Eye (tissue), 1 donor: ENCODE results near the gene GPR37L1.
"Not testable (repeated sequence)": the region's sequence is repeated elsewhere in the genome, so short reads cannot be mapped to it uniquely, and the experiment has no call there.

Experiments
- DNase-seq: peaks from one replicate; pipeline ENCODE4 v3.0.0-alpha.2; 2015

GPR37L1 gene

GRCh38 chr1:202110977-202111376, 11.7 kb upstream of the GPR37L1 start:
- DNase-seq = no peak

GRCh38 chr1:202111589-202111988, 11.1 kb upstream of the GPR37L1 start:
- not testable (repeated sequence) for DNase-seq

- peak; percentile 28 for DNase-seq
Measured at GRCh38 chr1:202112859-202113689, 9.6 kb upstream of the GPR37L1 start.

- DNase-seq = no peak
Measured at GRCh38 chr1:202113690-202114300, 8.9 kb upstream of the GPR37L1 start.

GRCh38 chr1:202116287-202116686, 6.4 kb upstream of the GPR37L1 start:
- DNase-seq = no peak

- no peak for DNase-seq
Measured at GRCh38 chr1:202117898-202118371, 4.8 kb upstream of the GPR37L1 start.

GRCh38 chr1:202121006-202121405, 1.7 kb upstream of the GPR37L1 start:
- DNase-seq = no peak

- DNase-seq = no peak
Measured at GRCh38 chr1:202123336-202123813, 658 bp downstream of the GPR37L1 start.

- no peak for DNase-seq
Measured at GRCh38 chr1:202124142-202124541, 1.4 kb downstream of the GPR37L1 start.

- DNase-seq = no peak
Measured at GRCh38 chr1:202125611-202126010, 2.9 kb downstream of the GPR37L1 start.

GRCh38 chr1:202126426-202126825, 3.7 kb downstream of the GPR37L1 start:
- DNase-seq = no peak

GRCh38 chr1:202127061-202127460, 4.3 kb downstream of the GPR37L1 start:
- no peak for DNase-seq

- DNase-seq = no peak
Measured at GRCh38 chr1:202127836-202128622, 5.3 kb downstream of the GPR37L1 start.

GRCh38 chr1:202129453-202130296, 7.0 kb downstream of the GPR37L1 start:
- peak; percentile 27 for DNase-seq

GRCh38 chr1:202130297-202130721, 7.6 kb downstream of the GPR37L1 start:
- peak; percentile 77 for DNase-seq

- DNase-seq = peak; percentile 26
Measured at GRCh38 chr1:202130816-202131522, 8.3 kb downstream of the GPR37L1 start.

- peak; percentile 90 for DNase-seq
Measured at GRCh38 chr1:202131956-202132821, 9.5 kb downstream of the GPR37L1 start.

GRCh38 chr1:202133001-202133400, 10.3 kb downstream of the GPR37L1 start:
- peak; percentile 59 for DNase-seq

GRCh38 chr1:202133496-202133895, 10.8 kb downstream of the GPR37L1 start:
- DNase-seq = no peak

- no peak for DNase-seq
Measured at GRCh38 chr1:202133989-202134388, 11.3 kb downstream of the GPR37L1 start.
